Prostate gland (tissue), 2 donors: ENCODE measurements around the gene RXRA.

Source experiments
- CTCF ChIP-seq, 4 experiments: fragments of 200-600 bp in 2 of 4; fragments of 450-650 bp in 2 of 4; sonication (generic) in 2 of 4; IDR thresholded peaks; 1 replicate in 3 of 4; 2 replicates in 1 of 4; pipeline ENCODE4 v1.5.1; 2016 to 2019; ENCODE audit warnings: antibody characterized with exemption in 4 of 4, mild to moderate bottlenecking in 2 of 4, moderate library complexity in 2 of 4
- POLR2A ChIP-seq: fragments of 450-650 bp; IDR thresholded peaks from one replicate; pipeline ENCODE4 v1.6.1; 2016; ENCODE audit warnings: antibody characterized with exemption, mild to moderate bottlenecking
- POLR2AphosphoS5 ChIP-seq: sonication (generic); formaldehyde crosslinking; IDR thresholded peaks from one replicate; pipeline ENCODE4 v1.6.1; 2017; ENCODE audit warnings: antibody characterized with exemption

GRCh38 chr9:134289241-134289875 lies 36.9 kb upstream of the RXRA start:
- TF ChIP-seq CTCF (IDR thresholded peaks at IDR 0.05) = no peak
- no peak for TF ChIP-seq POLR2A
- no peak for TF ChIP-seq POLR2AphosphoS5
